Osteocyte (in vitro differentiated cells): ENCODE results near the gene TBL1X. TPM values are rescaled to one million over a fixed set of nuclear protein-coding genes. Genes with fewer than 3 reads are reported as not detected.
A peak's percentile ranks its signal among the peaks of the same experiment; 100 is the strongest.

Source experiments
- DNase-seq: peaks from one replicate; pipeline ENCODE4 v3.0.0; 2021; ENCODE audit warnings: mixed read lengths; ENCODE audit not compliant: unreplicated experiment; ENCODE audit errors: extremely low spot score
- H3K27ac Mint-ChIP-seq: one replicate; pipeline ENCODE4 v1.8.0; 2021; ENCODE audit warnings: mild to moderate bottlenecking, mixed read lengths; ENCODE audit not compliant: unreplicated experiment
- H3K27me3 Mint-ChIP-seq: one replicate; pipeline ENCODE4 v1.8.0; 2021; ENCODE audit warnings: mixed read lengths; ENCODE audit not compliant: unreplicated experiment
- H3K36me3 Mint-ChIP-seq: one replicate; pipeline ENCODE4 v1.8.0; 2021; ENCODE audit warnings: mixed read lengths; ENCODE audit not compliant: unreplicated experiment
- H3K4me1 Mint-ChIP-seq: one replicate; pipeline ENCODE4 v1.8.0; 2021; ENCODE audit warnings: mixed read lengths; ENCODE audit not compliant: unreplicated experiment
- H3K4me3 Mint-ChIP-seq: one replicate; pipeline ENCODE4 v1.8.0; 2021; ENCODE audit warnings: mild to moderate bottlenecking, moderate library complexity, mixed read lengths; ENCODE audit not compliant: unreplicated experiment
- H3K9me3 Mint-ChIP-seq: one replicate; pipeline ENCODE4 v1.8.0; 2021; ENCODE audit warnings: mixed read lengths; ENCODE audit not compliant: unreplicated experiment
- total RNA-seq: library from RNA; stranded (reverse); gene quantifications from 2 replicates; pipeline ENCODE4 v1.2.1, GENCODE V29; 2021
- TF ChIP-seq, protein P1 (sequence below): fragments of 200-600 bp; sonication (generic); IDR thresholded peaks from 2 replicates; pipeline ENCODE4 v1.5.0; 2021; ENCODE audit warnings: antibody characterized with exemption, mild to moderate bottlenecking, moderate library complexity

The TBL1X gene
- total RNA-seq, 1 donor from 2014 or later, result 35.3 TPM

DNA sequence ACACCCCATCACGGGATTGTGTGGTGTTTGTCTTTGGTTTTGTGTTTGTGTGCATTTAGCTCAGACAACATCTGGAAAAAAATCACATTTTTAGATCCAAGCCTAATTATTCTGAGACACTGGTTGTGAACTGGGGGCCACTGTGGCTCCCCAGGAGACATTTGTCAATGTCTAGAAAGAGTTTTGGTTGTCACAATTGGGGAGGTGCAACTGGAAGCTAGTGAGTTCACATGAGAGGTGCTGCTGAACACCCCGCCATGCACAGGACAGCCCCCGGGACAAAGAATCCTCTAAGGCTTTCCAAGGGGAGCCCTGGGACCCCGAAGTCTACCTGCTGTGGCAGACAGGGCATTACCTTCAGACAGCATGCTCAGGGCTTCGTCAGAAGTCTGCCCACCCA is 274.3 kb downstream of the TBL1X start:
- peaks cover 2% of the 10 kb centered on the region for H3K4me1 Mint-ChIP-seq
- DNase-seq, result no peak
- H3K36me3 Mint-ChIP-seq, result no peaks in the 10 kb centered on the region
- no peaks in the 10 kb centered on the region for H3K27me3 Mint-ChIP-seq
- H3K27ac Mint-ChIP-seq, result no peak overlapping the region
- peaks cover 5% of the 10 kb centered on the region for H3K9me3 Mint-ChIP-seq
- TF ChIP-seq, protein P1, sequence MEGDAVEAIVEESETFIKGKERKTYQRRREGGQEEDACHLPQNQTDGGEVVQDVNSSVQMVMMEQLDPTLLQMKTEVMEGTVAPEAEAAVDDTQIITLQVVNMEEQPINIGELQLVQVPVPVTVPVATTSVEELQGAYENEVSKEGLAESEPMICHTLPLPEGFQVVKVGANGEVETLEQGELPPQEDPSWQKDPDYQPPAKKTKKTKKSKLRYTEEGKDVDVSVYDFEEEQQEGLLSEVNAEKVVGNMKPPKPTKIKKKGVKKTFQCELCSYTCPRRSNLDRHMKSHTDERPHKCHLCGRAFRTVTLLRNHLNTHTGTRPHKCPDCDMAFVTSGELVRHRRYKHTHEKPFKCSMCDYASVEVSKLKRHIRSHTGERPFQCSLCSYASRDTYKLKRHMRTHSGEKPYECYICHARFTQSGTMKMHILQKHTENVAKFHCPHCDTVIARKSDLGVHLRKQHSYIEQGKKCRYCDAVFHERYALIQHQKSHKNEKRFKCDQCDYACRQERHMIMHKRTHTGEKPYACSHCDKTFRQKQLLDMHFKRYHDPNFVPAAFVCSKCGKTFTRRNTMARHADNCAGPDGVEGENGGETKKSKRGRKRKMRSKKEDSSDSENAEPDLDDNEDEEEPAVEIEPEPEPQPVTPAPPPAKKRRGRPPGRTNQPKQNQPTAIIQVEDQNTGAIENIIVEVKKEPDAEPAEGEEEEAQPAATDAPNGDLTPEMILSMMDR, result no peak
- H3K4me3 Mint-ChIP-seq, result no peak overlapping the region

DNA sequence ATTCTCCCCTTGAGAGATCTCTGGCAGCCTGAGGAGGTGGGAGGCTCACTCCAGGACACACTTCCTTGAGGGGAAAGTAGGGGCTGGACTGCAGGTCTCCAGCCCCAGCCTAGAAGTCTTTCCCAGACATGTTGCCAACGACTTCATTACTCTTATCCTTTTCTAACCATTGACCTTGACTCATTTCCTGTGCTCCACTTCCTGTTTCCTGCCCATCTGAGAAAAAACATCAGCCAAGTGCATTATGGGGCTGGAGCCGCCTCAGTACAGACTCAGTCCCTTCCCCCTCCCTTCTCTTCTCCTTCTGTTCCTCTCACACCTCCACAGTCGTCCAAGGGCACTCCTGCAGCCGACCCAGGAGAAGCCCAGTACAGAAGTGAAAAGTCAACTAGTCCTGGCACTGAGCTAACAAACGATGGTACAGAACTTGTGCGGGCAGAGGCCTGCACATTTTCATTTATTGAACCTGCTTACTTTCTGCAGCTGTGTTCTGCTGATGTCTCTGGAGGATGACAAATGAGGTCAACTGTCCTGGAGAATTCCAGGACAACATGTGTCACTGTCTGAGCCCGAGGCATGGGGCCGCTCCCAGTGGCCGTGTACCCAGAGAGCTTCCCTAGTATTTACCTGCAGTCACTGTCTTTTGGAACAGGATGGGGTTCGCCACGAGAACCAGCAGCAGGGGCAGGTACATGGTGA is 280.7 kb downstream of the TBL1X start:
- peak overlapping the region; percentile 88 for H3K27ac Mint-ChIP-seq
- TF ChIP-seq, protein P1, result no peak
- H3K27me3 Mint-ChIP-seq, result no peaks in the 10 kb centered on the region
- H3K36me3 Mint-ChIP-seq, result no peaks in the 10 kb centered on the region
- peaks cover 9% of the 10 kb centered on the region for H3K9me3 Mint-ChIP-seq
- no peak overlapping the region for H3K4me3 Mint-ChIP-seq
- H3K4me1 Mint-ChIP-seq, result peaks cover 22% of the 10 kb centered on the region
- no peak for DNase-seq

DNA sequence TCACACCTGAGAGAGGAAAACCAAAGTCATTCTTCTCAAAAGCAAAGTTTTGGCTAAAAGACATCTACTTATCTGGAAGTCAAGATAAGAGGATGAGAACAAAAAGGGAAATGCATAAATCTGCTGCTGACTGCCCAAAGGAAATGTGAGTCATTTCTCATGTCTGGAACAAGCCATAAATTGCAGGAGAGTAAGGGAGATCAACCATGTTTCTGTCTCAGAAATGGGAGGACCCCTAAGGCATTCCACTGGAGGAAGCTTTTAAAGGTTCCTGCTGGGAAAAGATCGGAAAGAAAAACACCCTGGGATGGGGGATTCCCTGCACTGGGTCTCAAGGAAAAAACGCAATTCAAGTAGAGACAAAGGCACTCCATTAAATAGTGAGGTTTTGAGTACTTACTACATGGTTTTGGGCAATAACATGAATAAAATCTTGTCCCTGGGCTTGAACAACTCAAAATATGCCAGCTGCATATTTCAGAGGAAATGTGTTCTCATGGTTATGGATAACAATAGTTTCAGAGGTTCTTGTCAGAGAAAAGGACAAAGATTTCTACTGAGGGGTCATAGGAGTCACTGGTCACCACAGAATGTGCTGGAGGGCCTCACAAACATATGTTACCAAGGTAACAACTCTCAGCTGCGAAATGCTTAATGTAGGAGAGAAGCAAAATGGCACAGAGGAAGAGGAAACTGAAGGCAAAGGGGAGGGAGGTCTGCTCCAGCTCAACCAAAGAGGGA is 281.5 kb downstream of the TBL1X start:
- H3K4me3 Mint-ChIP-seq, result no peak overlapping the region
- peak overlapping the region; percentile 88 for H3K27ac Mint-ChIP-seq

DNA sequence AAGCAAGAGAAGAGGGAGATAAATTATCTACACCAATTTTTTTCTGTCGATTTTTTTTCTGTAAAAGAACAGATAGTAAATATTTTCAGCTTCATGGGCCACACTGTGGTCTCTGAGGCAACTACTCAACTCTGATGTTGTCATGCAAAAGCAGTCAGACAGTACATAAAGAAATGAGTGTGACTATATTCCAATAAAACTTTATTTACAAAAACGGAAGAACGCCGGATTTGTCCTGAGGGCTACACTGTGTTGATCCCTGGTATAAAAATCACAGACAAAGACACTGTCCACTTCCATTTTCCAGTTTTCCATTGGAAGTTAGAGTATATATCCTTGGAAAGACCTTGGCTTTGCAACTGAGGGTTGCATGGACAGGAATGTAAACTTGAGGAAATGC is 282.8 kb downstream of the TBL1X start:
- TF ChIP-seq, protein P1, result no peak
- peak overlapping the region; percentile 88 for H3K27ac Mint-ChIP-seq
- peaks cover 9% of the 10 kb centered on the region for H3K9me3 Mint-ChIP-seq
- H3K36me3 Mint-ChIP-seq, result no peaks in the 10 kb centered on the region
- no peak for DNase-seq
- no peaks in the 10 kb centered on the region for H3K27me3 Mint-ChIP-seq
- H3K4me1 Mint-ChIP-seq, result peaks cover 27% of the 10 kb centered on the region
- H3K4me3 Mint-ChIP-seq, result no peak overlapping the region

More for the DNA sequence above, 281.5 kb downstream of the TBL1X start:
- no peaks in the 10 kb centered on the region for H3K27me3 Mint-ChIP-seq
- TF ChIP-seq, protein P1, result no peak
- H3K36me3 Mint-ChIP-seq, result no peaks in the 10 kb centered on the region
- no peak for DNase-seq
- peaks cover 22% of the 10 kb centered on the region for H3K4me1 Mint-ChIP-seq
- H3K9me3 Mint-ChIP-seq, result peaks cover 9% of the 10 kb centered on the region

DNA sequence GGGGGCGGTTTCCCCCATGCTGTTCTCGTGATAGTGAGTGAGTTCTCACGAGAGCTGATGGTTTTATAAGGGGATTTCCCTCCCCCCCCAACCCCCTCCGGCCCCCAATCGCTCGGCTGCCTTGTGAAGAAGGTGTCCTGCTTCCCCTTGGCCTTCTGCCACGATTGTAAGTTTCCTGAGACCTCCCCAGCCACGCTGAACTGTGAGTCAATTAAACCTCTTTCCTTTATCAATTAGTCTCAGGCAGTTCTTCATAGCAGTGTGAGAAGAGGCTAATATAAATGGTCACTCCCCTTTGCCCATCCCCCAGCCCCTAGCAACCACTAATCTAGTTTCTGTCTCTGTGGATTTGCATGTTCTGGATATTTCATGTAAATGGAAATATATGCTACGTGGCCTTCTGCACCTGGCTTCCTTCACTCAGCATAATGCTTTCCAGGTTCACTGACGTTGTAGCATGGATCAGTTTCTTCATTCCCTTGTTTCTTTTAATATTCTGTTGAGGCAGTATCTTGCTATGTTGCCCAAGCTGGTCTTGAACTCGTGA is 284.4 kb downstream of the TBL1X start:
- Mint-ChIP-seq H3K27ac (no peak overlapping the region), H3K9me3 (peaks cover 4% of the 10 kb centered on the region), H3K4me1 (peaks cover 27% of the 10 kb centered on the region), H3K27me3 (no peaks in the 10 kb centered on the region), H3K4me3 (no peak overlapping the region), H3K36me3 (no peaks in the 10 kb centered on the region)
- DNase-seq, result no peak
- TF ChIP-seq, protein P1, result no peak
